Neural progenitor cell (in vitro differentiated cells): ENCODE data around the gene TBC1D9B.

Source experiments
- CTCF ChIP-seq: fragments of 200-600 bp; sonication (generic); IDR thresholded peaks from 2 replicates; pipeline ENCODE4 v1.5.1; 2017; ENCODE audit warnings: antibody characterized with exemption, mild to moderate bottlenecking
- EZH2phosphoT487 ChIP-seq: fragments of 200-600 bp; sonication (generic); IDR thresholded peaks from 2 replicates; pipeline ENCODE4 v1.6.1; 2017; ENCODE audit warnings: antibody characterized with exemption

GRCh38 chr5:179879003-179879689, 28.6 kb downstream of the TBC1D9B start:
- no peak for TF ChIP-seq CTCF
- no peak for TF ChIP-seq EZH2phosphoT487
